Stimulated activated CD8-positive, alpha-beta memory T cell treated with anti-CD3 and anti-CD28 coated beads, Interleukin-15, amount 100 ng/mL, for 1 hour (primary cell): ENCODE data around the gene GPR89A.
"Not testable (repeated sequence)": the region's sequence is repeated elsewhere in the genome, so short reads cannot be mapped to it uniquely, and the experiment has no call there.

Experiments used
- DNase-seq: peaks from one replicate; pipeline ENCODE4 v3.0.0-alpha.2; 2020; ENCODE audit warnings: low read depth

GPR89A gene

GRCh38 chr1:145686078-145686477, 78.3 kb downstream of the GPR89A start:
- not testable (repeated sequence) for DNase-seq

- DNase-seq = no peak
These were observed 80.5 kb downstream of the GPR89A start for GRCh38 chr1:145688328-145688727.

GRCh38 chr1:145688924-145689323, 81.1 kb downstream of the GPR89A start:
- no peak for DNase-seq

GRCh38 chr1:145689922-145690321, 82.1 kb downstream of the GPR89A start:
- DNase-seq = no peak

- DNase-seq = no peak
These were observed 83.1 kb downstream of the GPR89A start for GRCh38 chr1:145690587-145691558.

- DNase-seq = no peak
These were observed 85.1 kb downstream of the GPR89A start for GRCh38 chr1:145692785-145693443.

GRCh38 chr1:145695821-145696629, 88.2 kb downstream of the GPR89A start:
- no peak for DNase-seq

GRCh38 chr1:145696630-145696960, 88.8 kb downstream of the GPR89A start:
- no peak for DNase-seq

GRCh38 chr1:145701306-145701862, 93.6 kb downstream of the GPR89A start:
- DNase-seq = no peak

- DNase-seq = no peak
These were observed 94.3 kb downstream of the GPR89A start for GRCh38 chr1:145702052-145702451.

GRCh38 chr1:145702826-145703225, 95.0 kb downstream of the GPR89A start:
- DNase-seq = no peak

- DNase-seq = no peak
These were observed 97.8 kb downstream of the GPR89A start for GRCh38 chr1:145705622-145706021.

- DNase-seq = no peak
These were observed 98.4 kb downstream of the GPR89A start for GRCh38 chr1:145706086-145706664.

- no peak for DNase-seq
These were observed 99.5 kb downstream of the GPR89A start, which contains the start of gene PDZK1 for GRCh38 chr1:145707183-145707867. TSS of gene PDZK1 (minus strand) at chr1:145707368. CDS start at chr1:145688021, 19,347 bp downstream.

GRCh38 chr1:145708063-145708462, 100.3 kb downstream of the GPR89A start:
- DNase-seq = no peak

GRCh38 chr1:145710291-145711027, 102.7 kb downstream of the GPR89A start:
- no peak for DNase-seq

GRCh38 chr1:145711213-145711651, 103.4 kb downstream of the GPR89A start:
- DNase-seq = no peak

- DNase-seq = no peak
These were observed 106.8 kb downstream of the GPR89A start for GRCh38 chr1:145714524-145715111.

- DNase-seq = no peak
These were observed 109.0 kb downstream of the GPR89A start for GRCh38 chr1:145716641-145717345.
